PC-9 (cell line): Measurements from ENCODE around the gene CARS1. TPM values are rescaled to one million over a fixed set of nuclear protein-coding genes. Genes with fewer than 3 reads are reported as not detected.

Source experiments
- BruUV-seq: library from RNA; stranded (reverse); fragments of 400-500 nt; replicated peaks from 2 replicates; lab custom pipeline; 2021; lab: Mats Ljungman, UMichigan
- CTCF ChIA-PET: fragments of 300-600 bp; sonication (Branson Sonifier 250); formaldehyde crosslinking; loops from one replicate; lab custom pipeline; 2022; ENCODE audit warnings: antibody characterized with exemption; lab: Charles Lee
- POLR2A ChIA-PET: fragments of 300-600 bp; sonication (Branson Sonifier 250); formaldehyde crosslinking; loops from one replicate; lab custom pipeline; 2022; ENCODE audit warnings: antibody characterized with exemption; ENCODE audit not compliant: unreplicated experiment; lab: Charles Lee
- DNase-seq, 2 experiments: peaks; one replicate each; pipeline versions ENCODE4 v3.0.0 to v3.0.0-alpha.2; 2015 to 2022; ENCODE audit warnings: mixed read lengths in 1 of 2
- H2AFZ ChIP-seq: fragments of 200-600 bp; sonication (generic); 2 replicates; pipeline ENCODE4 v1.8.1; 2017; ENCODE audit warnings: antibody characterized with exemption
- H3F3A ChIP-seq: fragments of 200-600 bp; sonication (generic); 2 replicates; pipeline ENCODE4 v1.8.1; 2017; ENCODE audit warnings: antibody characterized with exemption, mild to moderate bottlenecking, low read depth; ENCODE audit not compliant: insufficient read depth
- H3K27ac ChIP-seq: fragments of 200-600 bp; sonication (generic); 2 replicates; pipeline ENCODE4 v1.6.1; 2016; ENCODE audit warnings: mixed run types
- H3K27me3 ChIP-seq: fragments of 200-600 bp; sonication (generic); 2 replicates; pipeline ENCODE4 v1.6.1; 2016; ENCODE audit warnings: low read depth, mixed run types; ENCODE audit not compliant: insufficient read depth
- H3K36me3 ChIP-seq: fragments of 200-600 bp; sonication (generic); 2 replicates; pipeline ENCODE4 v1.6.1; 2016; ENCODE audit warnings: low read depth, mixed run types
- H3K4me1 ChIP-seq: fragments of 200-600 bp; sonication (generic); replicated peaks from 2 replicates; pipeline ENCODE4 v1.6.1; 2016; ENCODE audit warnings: mixed run types; ENCODE audit not compliant: insufficient read depth
- H3K4me2 ChIP-seq: fragments of 200-600 bp; sonication (generic); 2 replicates; pipeline ENCODE4 v1.6.1; 2017; ENCODE audit warnings: mixed run types
- H3K4me3 ChIP-seq: fragments of 200-600 bp; sonication (generic); 2 replicates; pipeline ENCODE4 v1.6.1; 2016; ENCODE audit warnings: mixed run types
- H3K79me2 ChIP-seq: fragments of 200-600 bp; sonication (generic); 2 replicates; pipeline ENCODE4 v1.6.1; 2017; ENCODE audit warnings: low read depth, mixed run types
- H3K9me2 ChIP-seq: fragments of 200-600 bp; sonication (generic); 2 replicates; pipeline ENCODE4 v1.8.1; 2017; ENCODE audit warnings: mild to moderate bottlenecking; ENCODE audit not compliant: insufficient read depth
- H3K9me3 ChIP-seq: fragments of 200-600 bp; sonication (generic); 2 replicates; pipeline ENCODE4 v1.8.1; 2016; ENCODE audit warnings: low read depth; ENCODE audit not compliant: insufficient read depth
- H4K20me1 ChIP-seq: fragments of 200-600 bp; sonication (generic); 2 replicates; pipeline ENCODE4 v1.8.1; 2017; ENCODE audit not compliant: insufficient read depth
- CTCF ChIP-seq: fragments of 200-600 bp; sonication (generic); conservative IDR thresholded peaks from 2 replicates; pipeline ENCODE4 v1.6.1; 2017; ENCODE audit warnings: mixed run types, antibody characterized with exemption, mild to moderate bottlenecking, moderate library complexity
- EZH2 ChIP-seq: fragments of 200-600 bp; sonication (generic); IDR thresholded peaks from 2 replicates; pipeline ENCODE4 v1.8.0; 2017; ENCODE audit warnings: antibody characterized with exemption, low read depth
- intact Hi-C: fragments of 100-400 bp; cut with micrococcal nuclease; formaldehyde crosslinking; loops from one replicate; pipeline ENCODE4 v1.10.0; 2022; ENCODE audit not compliant: unreplicated experiment
- total RNA-seq: library from RNA; stranded (reverse); gene quantifications from 2 replicates; pipeline ENCODE4 v1.2.3, GENCODE V29; 2021

CARS1 gene
- total RNA-seq, 1 experiment from 2014 or later, result 78.8 TPM

DNA sequence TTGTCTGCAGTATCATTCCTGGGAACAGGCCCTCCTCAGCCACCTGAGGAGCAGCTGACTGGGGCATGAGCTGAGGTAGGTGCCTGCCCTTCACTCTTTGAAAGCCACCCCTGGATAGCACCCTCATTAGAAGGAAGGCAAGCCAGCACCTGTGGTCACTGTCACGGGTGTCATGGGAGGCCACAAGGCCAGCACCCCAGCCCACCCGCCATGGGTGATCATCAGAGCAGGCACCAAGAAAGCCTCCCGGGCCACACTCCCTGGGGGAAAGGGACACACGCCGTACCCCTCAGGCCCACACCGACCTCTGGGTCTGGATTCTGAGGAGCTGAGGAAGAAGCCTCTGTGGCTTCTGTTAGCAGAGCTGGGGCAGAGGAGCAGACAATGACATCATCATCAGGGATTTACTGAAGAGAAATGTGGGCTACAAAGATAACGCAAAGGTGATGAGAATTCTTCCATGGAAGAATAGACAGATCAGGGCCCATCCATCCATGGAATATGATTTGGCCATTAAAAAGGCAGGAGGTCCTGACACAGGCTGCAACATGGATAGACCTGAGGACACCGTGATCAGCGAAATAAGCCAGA is 48.4 kb downstream of the CARS1 start:
- BruUV-seq, result no TSS peak
- TF ChIP-seq CTCF, result no peak
- TF ChIP-seq EZH2, result no peak
- Histone ChIP-seq H3F3A (no peaks in the 10 kb centered on the region), H3K9me3 (no peaks in the 10 kb centered on the region), H3K27me3 (no peaks in the 10 kb centered on the region), H3K9me2 (no peaks in the 10 kb centered on the region), H3K4me2 (no peak overlapping the region), H2AFZ (no peak overlapping the region), H3K36me3 (no peaks in the 10 kb centered on the region), H3K4me1 (no peaks in the 10 kb centered on the region), H3K4me3 (no peak overlapping the region), H3K27ac (no peak overlapping the region), H4K20me1 (peaks cover 6% of the 10 kb centered on the region; the same call in 1 of the 2 replicates), H3K79me2 (no peaks in the 10 kb centered on the region)
- DNase-seq, result no peak
- ChIA-PET CTCF (no interaction called here), POLR2A (no interaction called here)
- intact Hi-C loops, result no loop called here

- no peak overlapping the region for H3K4me3 ChIP-seq
- H3K36me3 ChIP-seq, result no peaks in the 10 kb centered on the region
- no peaks in the 10 kb centered on the region for H3K9me2 ChIP-seq
- intact Hi-C loops, result no loop called here
- no peak for DNase-seq
- no peak overlapping the region for H2AFZ ChIP-seq
- no peaks in the 10 kb centered on the region for H3K79me2 ChIP-seq
- no peak overlapping the region for H3K27ac ChIP-seq
- no peaks in the 10 kb centered on the region for H3K27me3 ChIP-seq
- H4K20me1 ChIP-seq, result peaks cover 6% of the 10 kb centered on the region; the same call in 1 of the 2 replicates
- ChIA-PET CTCF (no interaction called here), POLR2A (no interaction called here)
- H3K9me3 ChIP-seq, result no peaks in the 10 kb centered on the region
- no peak overlapping the region for H3K4me2 ChIP-seq
- H3K4me1 ChIP-seq, result no peaks in the 10 kb centered on the region
- TF ChIP-seq EZH2, result no peak
- no peak for TF ChIP-seq CTCF
- no peaks in the 10 kb centered on the region for H3F3A ChIP-seq
- no TSS peak for BruUV-seq
These were observed 49.7 kb downstream of the CARS1 start for GRCh38 chr11:3007404-3008010.

DNA sequence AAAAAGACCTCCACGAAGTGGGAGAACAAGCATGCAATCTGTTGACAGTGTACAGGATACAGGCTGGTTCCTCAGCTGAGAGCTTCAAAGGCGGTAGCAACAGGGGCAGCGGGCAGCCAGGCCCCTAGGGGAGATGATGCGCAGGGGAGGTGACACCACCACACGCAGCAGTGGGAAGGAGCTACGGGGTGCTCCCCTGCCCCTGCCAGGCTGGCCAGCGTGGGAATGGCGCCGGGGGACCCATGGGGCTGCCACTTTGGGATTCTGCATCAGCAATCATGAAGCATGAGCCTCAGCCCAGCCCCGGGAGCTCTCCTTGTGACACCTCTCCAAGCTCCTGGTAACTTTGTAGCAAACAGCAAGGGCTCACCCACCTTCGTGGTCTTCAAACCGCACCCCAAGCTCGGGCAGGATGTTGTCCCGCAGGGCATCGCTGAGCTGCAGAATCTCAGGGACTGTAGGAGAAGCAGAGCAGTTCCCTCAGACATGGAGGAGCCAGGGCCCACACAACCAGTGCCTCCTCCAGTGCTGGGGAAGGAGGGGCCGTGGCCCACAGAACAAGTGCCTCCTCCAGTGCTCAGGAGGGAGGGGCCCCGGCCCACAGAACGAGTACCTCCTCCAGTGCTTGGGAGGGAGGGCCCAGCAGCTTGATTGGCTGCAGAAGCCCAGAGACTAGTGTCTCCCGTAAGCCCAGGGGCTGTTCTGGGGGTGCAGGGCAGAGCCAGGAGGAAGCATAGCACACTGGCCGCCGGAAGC is 50.5 kb downstream of the CARS1 start:
- H3K79me2 ChIP-seq, result no peaks in the 10 kb centered on the region
- H3K4me3 ChIP-seq, result no peak overlapping the region
- TF ChIP-seq EZH2, result no peak
- TF ChIP-seq CTCF, result no peak
- intact Hi-C loops, result no loop called here
- H4K20me1 ChIP-seq, result peaks cover 6% of the 10 kb centered on the region; the same call in 1 of the 2 replicates
- no peaks in the 10 kb centered on the region for H3K36me3 ChIP-seq
- no peaks in the 10 kb centered on the region for H3K4me1 ChIP-seq
- no peaks in the 10 kb centered on the region for H3K9me3 ChIP-seq
- H3K4me2 ChIP-seq, result no peak overlapping the region
- no peak overlapping the region for H2AFZ ChIP-seq
- ChIA-PET CTCF (no interaction called here), POLR2A (no interaction called here)
- no peak overlapping the region for H3K27ac ChIP-seq
- no peaks in the 10 kb centered on the region for H3K9me2 ChIP-seq
- H3K27me3 ChIP-seq, result no peaks in the 10 kb centered on the region
- no TSS peak for BruUV-seq
- no peaks in the 10 kb centered on the region for H3F3A ChIP-seq
- DNase-seq, result no peak
